ENCODE results near the gene SUPT20HL2.

- TF ChIP-seq CTCF (conservative IDR thresholded peaks at IDR 0.05) (no peak), EZH2 (IDR thresholded peaks at IDR 0.05; ENCODE audit: low read depth) (no peak)
These were observed 46.4 kb upstream of the SUPT20HL2 start, which contains the start of gene SUPT20HL1 for GRCh38 chrX:24360272-24360671.

All from PC-9 (cell line).